ENCODE measurements around the gene TRAPPC13.
A peak's percentile ranks its signal among the peaks of the same experiment; 100 is the strongest.
"Not testable (repeated sequence)": the region's sequence is repeated elsewhere in the genome, so short reads cannot be mapped to it uniquely, and the experiment has no call there.

TRAPPC13 gene

DNA sequence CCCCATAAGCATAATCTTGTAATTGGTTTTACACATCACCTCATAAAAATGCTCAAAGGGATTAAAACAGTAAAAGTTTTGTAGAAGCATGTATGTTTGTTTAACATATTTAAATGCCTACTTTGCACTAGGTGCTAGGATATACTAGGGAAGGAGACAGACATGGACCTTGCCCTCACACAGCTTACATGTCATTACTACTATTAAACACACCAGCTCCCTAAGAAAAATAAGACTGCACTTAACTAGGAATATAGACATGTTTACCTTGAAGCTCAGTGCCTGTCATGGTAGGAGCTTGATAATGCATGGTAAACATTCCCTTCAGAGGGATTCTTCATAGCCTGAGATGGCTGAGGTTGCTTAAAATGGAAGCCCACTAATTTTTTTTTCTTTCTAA is 6.2 kb downstream of the TRAPPC13 start:
- H3K36me3 ChIP-seq (ENCODE audit: insufficient read depth, low read depth, low read length): peaks cover 11% of the 10 kb centered on the region
- no peaks in the 10 kb centered on the region for H3K27me3 ChIP-seq (ENCODE audit: insufficient read depth, low read length)
- H3K27ac ChIP-seq (ENCODE audit: low read length): no peak overlapping the region
- no peaks in the 10 kb centered on the region for H3K9me3 ChIP-seq (ENCODE audit: insufficient read depth, low read depth, low read length)
- H3K9ac ChIP-seq (ENCODE audit: low read depth, low read length): no peak overlapping the region
- peaks cover 3% of the 10 kb centered on the region; the same call in 1 of the 2 replicates for H3K4me1 ChIP-seq (ENCODE audit: insufficient read depth, low read length)
- H3K4me3 ChIP-seq (ENCODE audit: low read length): no peak overlapping the region

DNA sequence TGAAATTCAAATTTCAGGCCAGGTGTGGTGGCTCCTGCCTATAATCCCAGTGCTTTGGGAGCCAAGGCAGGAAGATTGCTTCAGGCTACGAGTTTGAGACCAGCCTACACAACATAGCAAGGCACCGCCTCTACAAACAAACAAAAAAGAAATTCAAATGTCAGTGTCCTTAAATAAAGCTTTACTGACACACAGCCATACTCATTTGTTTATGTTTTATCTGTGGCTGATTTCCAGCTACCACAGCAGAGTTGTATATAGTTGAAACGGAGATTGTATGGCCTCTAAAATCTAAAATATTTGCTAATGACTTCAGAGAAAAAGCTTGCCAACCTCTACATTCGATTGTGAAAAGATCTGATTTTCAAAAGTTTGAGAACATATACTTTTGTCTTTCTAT is 15.4 kb downstream of the TRAPPC13 start:
- Histone ChIP-seq H3K9me3 (ENCODE audit: insufficient read depth, low read depth, low read length) (no peaks in the 10 kb centered on the region), H3K4me1 (ENCODE audit: insufficient read depth, low read length) (no peaks in the 10 kb centered on the region), H3K4me3 (ENCODE audit: low read length) (no peak overlapping the region), H3K27ac (ENCODE audit: low read length) (no peak overlapping the region), H3K36me3 (ENCODE audit: insufficient read depth, low read depth, low read length) (peaks cover 39% of the 10 kb centered on the region), H3K9ac (ENCODE audit: low read depth, low read length) (no peak overlapping the region), H3K27me3 (ENCODE audit: insufficient read depth, low read length) (no peaks in the 10 kb centered on the region)

DNA sequence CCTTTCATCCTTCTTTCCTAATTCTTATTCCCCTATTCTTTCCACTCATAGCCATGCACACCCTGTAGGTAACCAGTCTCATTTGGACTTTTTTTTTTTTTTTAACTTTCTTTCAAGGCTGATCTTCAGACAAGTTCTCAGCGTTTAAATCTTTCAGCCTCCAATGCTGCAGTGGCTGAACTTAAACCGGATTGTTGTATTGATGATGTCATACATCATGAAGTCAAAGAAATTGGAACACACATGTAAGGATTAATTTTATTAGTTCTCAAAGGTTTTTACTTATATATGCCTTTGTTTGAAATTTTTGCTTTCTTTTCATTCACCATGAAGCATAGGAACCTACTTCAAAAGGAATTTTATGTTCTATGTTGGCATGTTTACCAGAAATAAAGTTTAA is 22.1 kb downstream of the TRAPPC13 start:
- no peaks in the 10 kb centered on the region for H3K27me3 ChIP-seq (ENCODE audit: insufficient read depth, low read length)
- no peaks in the 10 kb centered on the region for H3K9me3 ChIP-seq (ENCODE audit: insufficient read depth, low read depth, low read length)
- no peak overlapping the region for H3K9ac ChIP-seq (ENCODE audit: low read depth, low read length)
- peaks cover 4% of the 10 kb centered on the region; the same call in 1 of the 2 replicates for H3K36me3 ChIP-seq (ENCODE audit: insufficient read depth, low read depth, low read length)
- no peak overlapping the region for H3K4me3 ChIP-seq (ENCODE audit: low read length)
- H3K27ac ChIP-seq (ENCODE audit: low read length): no peak overlapping the region
- H3K4me1 ChIP-seq (ENCODE audit: insufficient read depth, low read length): peaks cover 14% of the 10 kb centered on the region

- no peaks in the 10 kb centered on the region for H3K9me3 ChIP-seq (ENCODE audit: insufficient read depth, low read depth, low read length)
- H3K27ac ChIP-seq (ENCODE audit: low read length): no peak overlapping the region
- H3K9ac ChIP-seq (ENCODE audit: low read depth, low read length): peak overlapping the region; percentile 45; the same call in 1 of the 2 replicates
- H3K36me3 ChIP-seq (ENCODE audit: insufficient read depth, low read depth, low read length): peaks cover 4% of the 10 kb centered on the region; the same call in 1 of the 2 replicates
- H3K4me3 ChIP-seq (ENCODE audit: low read length): peak overlapping the region; percentile 17
- H3K4me1 ChIP-seq (ENCODE audit: insufficient read depth, low read length): peaks cover 14% of the 10 kb centered on the region
- no peaks in the 10 kb centered on the region for H3K27me3 ChIP-seq (ENCODE audit: insufficient read depth, low read length)
Measured at GRCh38 chr5:65647941-65648340, 23.1 kb downstream of the TRAPPC13 start.

- Histone ChIP-seq H3K4me1 (ENCODE audit: insufficient read depth, low read length) (peaks cover 14% of the 10 kb centered on the region), H3K27me3 (ENCODE audit: insufficient read depth, low read length) (no peaks in the 10 kb centered on the region), H3K9me3 (ENCODE audit: insufficient read depth, low read depth, low read length) (no peaks in the 10 kb centered on the region), H3K36me3 (ENCODE audit: insufficient read depth, low read depth, low read length) (no peaks in the 10 kb centered on the region; the same call in 1 of the 2 replicates), H3K4me3 (ENCODE audit: low read length) (no peak overlapping the region), H3K27ac (ENCODE audit: low read length) (no peak overlapping the region), H3K9ac (ENCODE audit: low read depth, low read length) (no peak overlapping the region)
Measured at GRCh38 chr5:65651144-65651543, 26.3 kb downstream of the TRAPPC13 start.

DNA sequence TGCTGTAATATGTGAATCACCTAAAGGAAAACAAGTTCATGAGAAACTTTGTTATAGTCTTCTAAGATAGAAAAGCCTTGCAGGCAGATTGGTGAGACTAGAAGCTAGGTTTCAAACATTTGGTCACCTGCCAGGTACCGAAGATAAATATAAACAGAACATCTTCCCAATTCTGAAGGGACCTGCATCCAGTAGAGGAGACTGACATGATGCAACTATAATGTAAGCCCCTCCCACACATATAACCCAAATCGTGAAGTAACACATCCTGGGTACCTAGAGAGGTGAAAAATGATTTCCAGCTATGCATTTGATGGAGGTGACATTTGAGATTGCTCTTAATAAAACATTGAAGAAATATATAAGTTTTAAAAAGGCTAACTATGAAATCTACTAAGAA is 29.9 kb downstream of the TRAPPC13 start:
- Histone ChIP-seq H3K27me3 (ENCODE audit: insufficient read depth, low read length) (no peaks in the 10 kb centered on the region), H3K4me1 (ENCODE audit: insufficient read depth, low read length) (no peaks in the 10 kb centered on the region), H3K27ac (ENCODE audit: low read length) (no peak overlapping the region), H3K36me3 (ENCODE audit: insufficient read depth, low read depth, low read length) (peaks cover 9% of the 10 kb centered on the region), H3K9me3 (ENCODE audit: insufficient read depth, low read depth, low read length) (no peaks in the 10 kb centered on the region), H3K4me3 (ENCODE audit: low read length) (no peak overlapping the region), H3K9ac (ENCODE audit: low read depth, low read length) (no peak overlapping the region)

GRCh38 chr5:65663804-65664521 is 39.1 kb downstream of the TRAPPC13 start:
- peaks cover 27% of the 10 kb centered on the region; the same call in 1 of the 2 replicates for H3K36me3 ChIP-seq (ENCODE audit: insufficient read depth, low read depth, low read length)
- no peak overlapping the region for H3K9ac ChIP-seq (ENCODE audit: low read depth, low read length)
- no peaks in the 10 kb centered on the region for H3K4me1 ChIP-seq (ENCODE audit: insufficient read depth, low read length)
- no peak overlapping the region for H3K27ac ChIP-seq (ENCODE audit: low read length)
- H3K4me3 ChIP-seq (ENCODE audit: low read length): no peak overlapping the region
- H3K9me3 ChIP-seq (ENCODE audit: insufficient read depth, low read depth, low read length): no peaks in the 10 kb centered on the region
- H3K27me3 ChIP-seq (ENCODE audit: insufficient read depth, low read length): no peaks in the 10 kb centered on the region

DNA sequence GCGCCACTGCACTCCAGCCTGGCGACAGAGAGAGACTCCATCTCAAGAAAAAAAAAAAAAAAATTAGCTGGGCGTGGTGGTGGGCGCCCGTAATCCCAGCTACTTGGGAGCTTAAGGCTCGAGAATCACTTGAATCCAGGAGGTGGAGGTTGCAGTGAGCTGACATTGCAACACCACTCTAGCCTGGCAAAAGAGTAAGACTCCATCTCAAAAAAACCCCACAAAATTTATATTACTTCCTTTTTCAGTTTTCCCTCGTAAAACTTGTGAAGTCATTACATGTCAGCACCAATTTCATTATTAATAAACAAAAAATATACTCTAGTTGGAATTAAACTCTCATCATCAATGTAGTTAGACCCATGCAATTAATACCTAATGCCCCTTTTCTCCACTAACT is 43.9 kb downstream of the TRAPPC13 start:
- H3K4me3 ChIP-seq (ENCODE audit: low read length): no peak overlapping the region
- H3K4me1 ChIP-seq (ENCODE audit: insufficient read depth, low read length): no peaks in the 10 kb centered on the region
- H3K27ac ChIP-seq (ENCODE audit: low read length): no peak overlapping the region
- no peak overlapping the region for H3K9ac ChIP-seq (ENCODE audit: low read depth, low read length)
- H3K27me3 ChIP-seq (ENCODE audit: insufficient read depth, low read length): no peaks in the 10 kb centered on the region
- H3K36me3 ChIP-seq (ENCODE audit: insufficient read depth, low read depth, low read length): peaks cover 40% of the 10 kb centered on the region; the same call in 1 of the 2 replicates
- H3K9me3 ChIP-seq (ENCODE audit: insufficient read depth, low read depth, low read length): no peaks in the 10 kb centered on the region

DNA sequence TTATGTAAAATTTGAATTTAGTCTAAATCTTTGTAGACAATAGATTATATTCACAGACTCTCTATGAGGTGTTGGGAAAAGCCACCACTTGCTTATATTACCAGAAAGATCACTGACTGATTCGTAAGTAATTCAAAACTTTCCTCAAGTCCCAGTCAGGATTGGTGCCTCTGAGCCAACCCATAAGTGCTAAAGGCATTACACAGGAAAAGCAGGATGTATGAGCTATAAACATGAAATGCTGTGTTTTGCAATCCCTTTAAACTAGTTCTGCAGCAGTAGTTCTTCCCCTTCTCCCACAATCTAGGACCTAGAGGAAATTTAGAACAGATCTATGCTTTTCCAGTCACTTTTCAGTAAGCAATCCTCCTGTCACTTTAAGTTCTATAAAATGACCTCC is 48.0 kb downstream of the TRAPPC13 start:
- H3K36me3 ChIP-seq (ENCODE audit: insufficient read depth, low read depth, low read length): peaks cover 26% of the 10 kb centered on the region; the same call in 1 of the 2 replicates
- no peaks in the 10 kb centered on the region for H3K4me1 ChIP-seq (ENCODE audit: insufficient read depth, low read length)
- no peak overlapping the region for H3K4me3 ChIP-seq (ENCODE audit: low read length)
- H3K9me3 ChIP-seq (ENCODE audit: insufficient read depth, low read depth, low read length): no peaks in the 10 kb centered on the region
- H3K27ac ChIP-seq (ENCODE audit: low read length): no peak overlapping the region
- no peak overlapping the region for H3K9ac ChIP-seq (ENCODE audit: low read depth, low read length)
- H3K27me3 ChIP-seq (ENCODE audit: insufficient read depth, low read length): no peaks in the 10 kb centered on the region

DNA sequence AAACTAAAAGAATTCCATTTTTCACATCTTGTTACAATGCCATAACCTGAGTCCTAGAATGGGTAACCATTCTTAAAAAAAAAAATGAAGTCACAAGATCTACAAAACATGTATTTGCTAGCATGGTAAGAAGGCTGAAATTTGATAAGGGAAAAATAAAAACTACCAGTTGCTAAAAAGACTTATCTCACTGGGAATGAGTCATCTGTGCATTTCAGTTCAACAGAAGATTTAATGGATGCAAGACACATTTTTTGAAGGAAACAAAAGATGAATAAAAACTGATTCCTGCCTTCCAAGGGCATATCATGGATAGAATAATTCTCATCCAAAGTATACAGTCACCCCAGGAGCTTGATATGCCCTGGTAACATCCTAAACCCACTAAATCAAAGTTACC is 49.9 kb downstream of the TRAPPC13 start:
- Histone ChIP-seq H3K9me3 (ENCODE audit: insufficient read depth, low read depth, low read length) (no peaks in the 10 kb centered on the region), H3K9ac (ENCODE audit: low read depth, low read length) (no peak overlapping the region), H3K4me3 (ENCODE audit: low read length) (no peak overlapping the region), H3K4me1 (ENCODE audit: insufficient read depth, low read length) (no peaks in the 10 kb centered on the region), H3K27ac (ENCODE audit: low read length) (no peak overlapping the region), H3K36me3 (ENCODE audit: insufficient read depth, low read depth, low read length) (peaks cover 20% of the 10 kb centered on the region; the same call in 1 of the 2 replicates), H3K27me3 (ENCODE audit: insufficient read depth, low read length) (no peaks in the 10 kb centered on the region)

- H3K9ac ChIP-seq (ENCODE audit: low read depth, low read length); H3K27ac ChIP-seq (ENCODE audit: low read length); H3K9me3 ChIP-seq (ENCODE audit: insufficient read depth, low read depth, low read length); H3K27me3 ChIP-seq (ENCODE audit: insufficient read depth, low read length); H3K4me3 ChIP-seq (ENCODE audit: low read length); H3K4me1 ChIP-seq (ENCODE audit: insufficient read depth, low read length): not testable (repeated sequence)
- peaks cover 15% of the 10 kb centered on the region for H3K36me3 ChIP-seq (ENCODE audit: insufficient read depth, low read depth, low read length)
Measured at GRCh38 chr5:65676056-65676455, 51.2 kb downstream of the TRAPPC13 start.

GRCh38 chr5:65682148-65682547 is 57.3 kb downstream of the TRAPPC13 start:
- H3K36me3 ChIP-seq (ENCODE audit: insufficient read depth, low read depth, low read length): peaks cover 38% of the 10 kb centered on the region
- no peaks in the 10 kb centered on the region for H3K9me3 ChIP-seq (ENCODE audit: insufficient read depth, low read depth, low read length)
- H3K27ac ChIP-seq (ENCODE audit: low read length): no peak overlapping the region

More at GRCh38 chr5:65682148-65682547, 57.3 kb downstream of the TRAPPC13 start:
- Histone ChIP-seq H3K9ac (ENCODE audit: low read depth, low read length) (no peak overlapping the region), H3K27me3 (ENCODE audit: insufficient read depth, low read length) (no peaks in the 10 kb centered on the region), H3K4me3 (ENCODE audit: low read length) (no peak overlapping the region), H3K4me1 (ENCODE audit: insufficient read depth, low read length) (no peaks in the 10 kb centered on the region)
